Measurements from ENCODE around the gene MYL6B.

- TF ChIP-seq, protein P1, sequence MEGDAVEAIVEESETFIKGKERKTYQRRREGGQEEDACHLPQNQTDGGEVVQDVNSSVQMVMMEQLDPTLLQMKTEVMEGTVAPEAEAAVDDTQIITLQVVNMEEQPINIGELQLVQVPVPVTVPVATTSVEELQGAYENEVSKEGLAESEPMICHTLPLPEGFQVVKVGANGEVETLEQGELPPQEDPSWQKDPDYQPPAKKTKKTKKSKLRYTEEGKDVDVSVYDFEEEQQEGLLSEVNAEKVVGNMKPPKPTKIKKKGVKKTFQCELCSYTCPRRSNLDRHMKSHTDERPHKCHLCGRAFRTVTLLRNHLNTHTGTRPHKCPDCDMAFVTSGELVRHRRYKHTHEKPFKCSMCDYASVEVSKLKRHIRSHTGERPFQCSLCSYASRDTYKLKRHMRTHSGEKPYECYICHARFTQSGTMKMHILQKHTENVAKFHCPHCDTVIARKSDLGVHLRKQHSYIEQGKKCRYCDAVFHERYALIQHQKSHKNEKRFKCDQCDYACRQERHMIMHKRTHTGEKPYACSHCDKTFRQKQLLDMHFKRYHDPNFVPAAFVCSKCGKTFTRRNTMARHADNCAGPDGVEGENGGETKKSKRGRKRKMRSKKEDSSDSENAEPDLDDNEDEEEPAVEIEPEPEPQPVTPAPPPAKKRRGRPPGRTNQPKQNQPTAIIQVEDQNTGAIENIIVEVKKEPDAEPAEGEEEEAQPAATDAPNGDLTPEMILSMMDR (IDR thresholded peaks at IDR 0.05), result peak in 5 of 7 experiments; percentile 19 to 64 (median 49)
- TF ChIP-seq POLR2A (IDR thresholded peaks at IDR 0.05), result no peak
These were observed 685 bp upstream of the MYL6B start for GRCh38 chr12:56151672-56152131.
